Fibroblast of villous mesenchyme (primary cell): Measurements from ENCODE around the gene BNC2. TPM values are rescaled to one million over a fixed set of nuclear protein-coding genes. Genes with fewer than 3 reads are reported as not detected.

Experiments
- DNase-seq: peaks from one replicate; pipeline ENCODE4 v3.0.0-alpha.2; 2010; ENCODE audit warnings: low read depth
- H3K4me3 ChIP-seq: 2 replicates; pipeline ENCODE4 v1.5.1; 2011; ENCODE audit warnings: low read depth, mild to moderate bottlenecking, low read length
- total RNA-seq: library from RNA; depleted of rRNA; stranded (reverse); fragments of >200 nt; gene quantifications from 2 replicates; pipeline ENCODE4 v1.2.3, GENCODE V29; 2012
- TF ChIP-seq, protein P1 (sequence below): IDR thresholded peaks from 2 replicates; pipeline ENCODE4 v1.5.1; 2012; ENCODE audit warnings: low read depth, mild to moderate bottlenecking, low read length; ENCODE audit not compliant: insufficient read depth

Gene BNC2
- total RNA-seq, 1 donor: 33.7 TPM

DNA sequence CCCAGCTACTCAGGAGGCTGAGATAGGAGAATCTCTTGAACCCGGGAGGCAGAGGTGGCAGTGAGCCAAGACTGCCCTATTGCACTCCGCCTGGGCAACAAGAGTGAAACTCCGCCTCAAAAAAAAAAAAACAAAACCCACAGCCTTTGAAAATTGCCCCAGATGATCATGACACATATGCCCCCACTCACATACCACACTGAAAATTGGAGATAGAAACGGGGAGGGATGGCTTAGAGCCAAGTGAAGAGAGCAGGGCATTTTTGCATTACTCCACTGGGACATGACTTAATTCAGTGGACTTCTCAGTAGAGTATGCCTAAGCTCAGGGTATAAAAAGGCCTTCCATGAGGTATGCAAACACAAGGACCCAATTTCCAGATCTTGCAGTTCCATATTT, 309.3 kb downstream of the BNC2 start:
- no peak for DNase-seq
- TF ChIP-seq, protein P1, sequence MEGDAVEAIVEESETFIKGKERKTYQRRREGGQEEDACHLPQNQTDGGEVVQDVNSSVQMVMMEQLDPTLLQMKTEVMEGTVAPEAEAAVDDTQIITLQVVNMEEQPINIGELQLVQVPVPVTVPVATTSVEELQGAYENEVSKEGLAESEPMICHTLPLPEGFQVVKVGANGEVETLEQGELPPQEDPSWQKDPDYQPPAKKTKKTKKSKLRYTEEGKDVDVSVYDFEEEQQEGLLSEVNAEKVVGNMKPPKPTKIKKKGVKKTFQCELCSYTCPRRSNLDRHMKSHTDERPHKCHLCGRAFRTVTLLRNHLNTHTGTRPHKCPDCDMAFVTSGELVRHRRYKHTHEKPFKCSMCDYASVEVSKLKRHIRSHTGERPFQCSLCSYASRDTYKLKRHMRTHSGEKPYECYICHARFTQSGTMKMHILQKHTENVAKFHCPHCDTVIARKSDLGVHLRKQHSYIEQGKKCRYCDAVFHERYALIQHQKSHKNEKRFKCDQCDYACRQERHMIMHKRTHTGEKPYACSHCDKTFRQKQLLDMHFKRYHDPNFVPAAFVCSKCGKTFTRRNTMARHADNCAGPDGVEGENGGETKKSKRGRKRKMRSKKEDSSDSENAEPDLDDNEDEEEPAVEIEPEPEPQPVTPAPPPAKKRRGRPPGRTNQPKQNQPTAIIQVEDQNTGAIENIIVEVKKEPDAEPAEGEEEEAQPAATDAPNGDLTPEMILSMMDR: no peak
- H3K4me3 ChIP-seq: no peak overlapping the region

DNA sequence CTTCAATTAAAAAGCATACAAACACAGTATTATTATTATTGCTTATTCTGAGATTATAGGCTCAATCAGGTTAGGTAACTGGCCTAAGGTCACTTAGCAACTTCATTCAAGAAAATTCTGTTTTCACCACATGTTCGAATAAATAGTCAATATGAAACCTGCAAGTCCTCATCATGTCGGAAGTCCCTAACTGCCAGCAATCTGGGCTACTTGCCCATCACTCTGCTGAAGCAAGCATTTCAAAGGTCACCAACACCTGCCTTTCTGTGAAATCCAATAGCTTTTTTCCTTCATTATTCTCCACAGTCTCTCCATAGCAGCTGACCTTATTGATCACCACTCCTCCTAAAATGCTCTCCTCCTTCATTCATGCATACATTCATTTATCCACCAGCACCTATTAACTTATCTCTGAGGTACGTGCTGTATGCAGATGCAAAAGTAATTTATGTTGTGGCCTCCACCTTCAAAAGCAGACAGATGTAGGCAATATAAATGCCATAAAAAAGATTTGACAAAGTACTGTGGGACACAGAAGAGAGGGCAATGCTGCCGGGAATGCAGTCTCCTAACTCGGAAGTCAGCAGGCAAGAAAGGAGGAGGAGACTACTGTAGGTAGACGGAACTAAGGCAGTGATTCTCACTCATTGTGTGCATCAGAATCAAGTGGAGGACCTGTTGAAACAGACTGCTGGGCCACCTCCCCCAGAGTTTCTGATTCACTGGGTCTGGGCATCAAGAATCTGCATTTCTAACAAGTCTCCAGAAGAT, 310.9 kb downstream of the BNC2 start:
- DNase-seq: no peak
- TF ChIP-seq, protein P1: no peak
- no peak overlapping the region for H3K4me3 ChIP-seq

DNA sequence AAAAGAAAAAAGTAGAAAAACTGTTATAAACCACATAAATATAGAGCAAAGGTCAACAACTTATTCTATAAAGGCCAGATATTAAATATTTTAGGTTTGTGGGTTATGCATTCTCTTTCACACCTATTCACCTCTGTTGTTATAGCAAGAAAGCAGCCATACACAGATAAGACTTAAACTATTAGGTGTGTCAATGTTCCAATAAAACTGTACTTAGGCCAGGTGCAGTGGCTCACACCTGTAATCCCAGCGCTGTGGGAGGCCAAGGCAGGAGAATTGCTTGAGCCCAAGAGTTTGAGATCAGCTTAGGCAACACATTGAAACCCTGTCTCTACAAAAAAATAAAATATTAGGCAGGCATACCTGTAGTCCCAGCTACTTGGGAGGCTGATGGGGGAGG, 314.7 kb downstream of the BNC2 start:
- no peak overlapping the region for H3K4me3 ChIP-seq
- DNase-seq: no peak
- TF ChIP-seq, protein P1: no peak

DNA sequence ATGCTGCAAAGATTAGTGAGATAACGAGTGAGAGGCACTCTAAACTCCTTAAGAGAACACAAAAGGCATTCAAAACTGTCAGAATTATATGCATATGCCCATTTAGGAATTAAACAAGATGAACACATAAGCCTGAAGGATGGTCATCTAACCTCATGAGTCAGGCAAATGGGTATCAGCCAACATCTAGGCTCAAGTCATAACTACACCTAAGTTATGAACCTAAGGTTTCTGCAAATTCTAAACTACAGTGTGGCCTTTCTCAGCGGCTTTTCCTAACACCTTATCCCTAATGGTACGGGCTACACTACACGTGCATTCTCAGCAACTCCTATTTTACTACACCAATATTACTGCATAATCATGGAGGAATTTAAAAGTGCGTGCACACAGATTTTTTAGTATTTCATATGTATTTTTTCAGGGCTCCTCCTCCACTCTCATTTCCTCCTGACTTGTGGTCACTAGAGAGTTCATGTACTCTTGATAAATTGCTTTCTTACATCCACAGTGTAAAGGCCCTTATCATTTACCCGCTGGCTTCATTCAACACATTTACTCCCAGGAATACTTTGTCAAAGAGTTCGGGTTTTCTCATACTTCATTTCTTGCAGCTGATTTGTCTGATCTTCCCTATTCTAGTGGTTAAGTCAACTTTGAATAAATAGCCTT, 316.5 kb downstream of the BNC2 start:
- TF ChIP-seq, protein P1: no peak
- DNase-seq: peak; percentile 35
- H3K4me3 ChIP-seq: no peak overlapping the region

DNA sequence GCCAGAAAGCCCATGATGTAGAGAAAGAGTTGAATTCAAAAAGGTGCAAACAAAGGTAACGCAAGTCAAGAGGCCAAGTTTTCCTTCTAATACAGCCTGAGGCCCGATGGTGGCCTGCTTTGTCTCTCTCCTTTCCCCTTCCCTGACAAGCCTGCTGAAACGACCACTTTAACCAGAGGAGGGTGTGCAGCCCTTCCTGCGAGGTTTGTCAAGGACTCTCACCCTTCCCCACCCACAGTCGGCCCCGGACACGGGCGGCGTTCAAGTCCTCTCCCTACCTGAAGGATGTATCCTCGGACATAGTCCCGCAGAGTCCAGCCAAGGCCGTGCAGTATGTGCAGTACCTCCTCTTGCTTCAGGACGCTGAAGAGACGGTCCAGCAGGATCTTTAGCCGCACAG, 318.2 kb downstream of the BNC2 start:
- DNase-seq: no peak
- H3K4me3 ChIP-seq: no peak overlapping the region
- TF ChIP-seq, protein P1: no peak

DNA sequence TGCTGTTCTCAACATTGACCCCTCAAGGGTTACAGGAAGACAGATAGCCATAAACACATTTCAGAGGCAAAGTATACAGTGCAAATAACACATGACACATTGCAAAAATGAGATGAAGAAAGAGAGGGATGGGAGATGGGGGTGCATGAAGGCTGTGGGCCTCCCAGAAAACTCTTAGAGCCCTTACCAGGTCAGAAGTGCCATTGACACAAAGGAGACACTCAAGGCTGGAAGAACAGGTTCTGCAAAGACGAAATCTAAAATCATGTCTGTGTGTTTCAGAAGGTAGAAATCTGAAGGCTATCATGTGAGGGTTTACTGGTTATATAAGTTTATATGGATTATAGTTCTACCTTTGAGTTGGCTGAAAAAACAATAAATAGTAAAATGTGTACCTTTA, 318.8 kb downstream of the BNC2 start:
- DNase-seq: no peak
- H3K4me3 ChIP-seq: no peak overlapping the region
- TF ChIP-seq, protein P1: no peak

DNA sequence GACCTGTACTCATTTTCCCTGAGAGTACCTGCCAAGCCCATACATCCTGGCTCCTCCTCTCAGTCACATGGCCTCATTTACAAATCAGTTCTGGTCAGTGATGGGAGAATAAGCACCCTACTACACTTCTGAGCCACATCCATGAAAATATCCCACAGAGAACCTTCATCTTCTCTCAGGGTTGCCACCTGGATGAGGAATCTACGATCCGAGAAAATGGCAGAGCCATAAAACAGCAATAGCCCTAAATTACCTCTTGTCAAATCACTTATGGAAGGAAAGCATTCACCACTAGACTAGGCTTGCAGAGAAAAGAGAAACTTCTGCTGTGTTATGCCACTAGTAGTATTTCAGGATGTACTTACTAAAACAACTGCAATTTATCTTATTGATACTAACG, 324.8 kb downstream of the BNC2 start:
- TF ChIP-seq, protein P1: no peak
- H3K4me3 ChIP-seq: no peak overlapping the region
- DNase-seq: no peak
